Gastrocnemius medialis (tissue), 4 donors: Measurements from ENCODE around the gene NDRG2.

Source experiments
- POLR2A ChIP-seq, 2 donors: fragments of 450-650 bp; IDR thresholded peaks; one replicate each; pipeline ENCODE4 v1.6.1; 2017; ENCODE audit warnings: antibody characterized with exemption in 2 of 2, mild to moderate bottlenecking in 2 of 2, moderate library complexity in 2 of 2
- TF ChIP-seq, protein P1 (sequence below), 5 experiments: fragments of 450-650 bp in 3 of 5; fragments of 200-600 bp in 2 of 5; sonication (generic) in 2 of 5; IDR thresholded peaks in 4 of 5; conservative IDR thresholded peaks in 1 of 5; 1 replicate in 4 of 5; 2 replicates in 1 of 5; pipeline ENCODE4 v1.5.1; 2016 to 2019; ENCODE audit warnings: antibody characterized with exemption in 5 of 5, mild to moderate bottlenecking in 3 of 5, moderate library complexity in 3 of 5

DNA sequence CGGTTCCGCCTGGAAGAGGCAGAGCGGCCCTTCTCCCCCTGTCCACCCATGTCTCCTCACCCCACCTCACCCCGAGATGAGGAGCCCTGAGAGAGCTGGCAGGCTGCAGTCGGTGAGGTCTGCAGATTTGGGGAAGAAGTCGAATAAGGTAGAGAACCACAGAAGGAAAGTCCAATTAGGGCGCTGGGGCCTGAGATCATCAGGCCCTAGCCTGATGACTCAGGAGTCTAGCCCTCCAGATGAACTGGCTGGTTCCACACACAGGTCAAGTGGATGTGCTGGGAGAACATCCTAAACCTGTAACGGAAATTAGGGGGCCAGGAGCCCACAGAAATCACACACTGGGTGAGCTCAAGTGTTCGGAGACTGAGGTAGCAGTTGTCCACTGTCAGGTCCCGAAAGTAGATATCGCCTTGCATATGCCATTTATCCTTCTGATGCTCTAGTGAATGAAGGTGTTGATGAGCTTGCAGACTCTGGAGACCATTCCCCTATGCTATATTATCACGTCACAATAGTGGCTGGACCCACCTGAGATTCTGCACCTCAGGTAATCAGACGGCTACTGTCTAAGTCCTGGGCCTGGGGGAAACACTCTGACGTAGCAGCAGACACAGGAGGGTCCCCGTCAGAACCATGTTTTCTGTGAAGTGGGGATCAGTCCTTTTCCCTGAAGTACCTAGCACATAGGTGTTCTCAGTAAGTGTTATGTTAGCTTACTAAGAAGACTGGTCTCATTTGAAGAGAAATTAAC lies 36.0 kb downstream of the NDRG2 start:
- TF ChIP-seq, protein P1, sequence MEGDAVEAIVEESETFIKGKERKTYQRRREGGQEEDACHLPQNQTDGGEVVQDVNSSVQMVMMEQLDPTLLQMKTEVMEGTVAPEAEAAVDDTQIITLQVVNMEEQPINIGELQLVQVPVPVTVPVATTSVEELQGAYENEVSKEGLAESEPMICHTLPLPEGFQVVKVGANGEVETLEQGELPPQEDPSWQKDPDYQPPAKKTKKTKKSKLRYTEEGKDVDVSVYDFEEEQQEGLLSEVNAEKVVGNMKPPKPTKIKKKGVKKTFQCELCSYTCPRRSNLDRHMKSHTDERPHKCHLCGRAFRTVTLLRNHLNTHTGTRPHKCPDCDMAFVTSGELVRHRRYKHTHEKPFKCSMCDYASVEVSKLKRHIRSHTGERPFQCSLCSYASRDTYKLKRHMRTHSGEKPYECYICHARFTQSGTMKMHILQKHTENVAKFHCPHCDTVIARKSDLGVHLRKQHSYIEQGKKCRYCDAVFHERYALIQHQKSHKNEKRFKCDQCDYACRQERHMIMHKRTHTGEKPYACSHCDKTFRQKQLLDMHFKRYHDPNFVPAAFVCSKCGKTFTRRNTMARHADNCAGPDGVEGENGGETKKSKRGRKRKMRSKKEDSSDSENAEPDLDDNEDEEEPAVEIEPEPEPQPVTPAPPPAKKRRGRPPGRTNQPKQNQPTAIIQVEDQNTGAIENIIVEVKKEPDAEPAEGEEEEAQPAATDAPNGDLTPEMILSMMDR (IDR thresholded peaks at IDR 0.05 in 4 of 5, conservative IDR thresholded peaks at IDR 0.05 in 1 of 5), result no peak
- no peak for TF ChIP-seq POLR2A (IDR thresholded peaks at IDR 0.05)
